Kidney (tissue), 14 donors: ENCODE measurements around the gene DGKI. TPM values are rescaled to one million over a fixed set of nuclear protein-coding genes. Genes with fewer than 3 reads are reported as not detected.

Experiments
- DNase-seq, 5 donors: peaks; one replicate each; pipeline ENCODE4 v3.0.0-alpha.2; 2013 to 2020
- FAIRE-seq: peaks from 2 replicates; lab custom pipeline; 2012; peaks lifted over from hg19 to GRCh38; lab: Jason Lieb, UNC
- H3K27ac ChIP-seq, 2 donors: one replicate each; pipeline ENCODE4 v1.7.0; 2013; ENCODE audit warnings: low read depth in 2 of 2, low read length in 2 of 2, inconsistent platforms in 1 of 2
- H3K27me3 ChIP-seq: one replicate; pipeline ENCODE4 v1.7.1; 2013; ENCODE audit warnings: low read length, inconsistent platforms; ENCODE audit not compliant: control insufficient read depth, insufficient read depth
- H3K36me3 ChIP-seq, 3 donors: one replicate each; pipeline versions ENCODE4 v1.7.0 to v1.7.1; 2013; ENCODE audit warnings: low read length in 3 of 3, control low read depth in 1 of 3, inconsistent platforms in 1 of 3; ENCODE audit not compliant: insufficient read depth in 3 of 3, control insufficient read depth in 2 of 3
- H3K4me1 ChIP-seq, 3 donors: one replicate each; pipeline versions ENCODE4 v1.7.0 to v1.7.1; 2013; ENCODE audit warnings: low read length in 3 of 3, inconsistent platforms in 1 of 3, low read depth in 1 of 3; ENCODE audit not compliant: control insufficient read depth in 2 of 3, insufficient read depth in 2 of 3
- H3K4me3 ChIP-seq, 3 donors: one replicate each; pipeline versions ENCODE4 v1.7.0 to v1.8.1; 2013; ENCODE audit warnings: low read length in 3 of 3, control low read depth in 1 of 3, inconsistent platforms in 1 of 3
- H3K9ac ChIP-seq, 3 donors: one replicate each; pipeline versions ENCODE4 v1.7.0 to v1.7.1; 2013; ENCODE audit warnings: low read length in 3 of 3, control low read depth in 1 of 3, inconsistent platforms in 1 of 3
- H3K9me3 ChIP-seq, 3 donors: one replicate each; pipeline versions ENCODE4 v1.7.0 to v1.7.1; 2013; ENCODE audit warnings: low read length in 3 of 3, control low read depth in 1 of 3, inconsistent platforms in 1 of 3; ENCODE audit not compliant: control insufficient read depth in 2 of 3, insufficient read depth in 1 of 3
- intact Hi-C: fragments of 100-400 bp; cut with DNase I; formaldehyde crosslinking; loops from one replicate; pipeline ENCODE4 v1.11.1; 2022
- polyA plus RNA-seq: library from polyadenylated mRNA; stranded (reverse); fragments of 350-450 nt; fragmentation: Illumina TruSeq; extraction: RNeasy Lipid Tissue Mini Kit (QIAGEN cat#74804); gene quantifications from one replicate; pipeline ENCODE4 v1.2.3, GENCODE V29; 2014; ENCODE audit warnings: low read depth, low replicate concordance; ENCODE audit not compliant: insufficient read depth
- total RNA-seq: library from RNA; stranded (reverse); fragmentation: NEBNext Ultra II Directional; extraction: Animal tissue kit (Norgen Biotek cat#: 25700); gene quantifications from one replicate; pipeline ENCODE4 v1.2.1, GENCODE V29; 2021
- TF ChIP-seq, protein P1 (sequence below): IDR thresholded peaks from 3 replicates; pipeline ENCODE4 v1.5.1; 2012; ENCODE audit warnings: mild to moderate bottlenecking, moderate library complexity, borderline replicate concordance; ENCODE audit not compliant: insufficient read depth; ENCODE audit errors: extremely low read depth
- donor health status: control.
- donor health status: control.
- donor health status: control.
- donor health status: control.
- donor health status: control.
- donor health status: DM: yes; HTN: yes; CAD: no.
- donor health status: Normal renal cell carcinoma (clear cell type).

Gene DGKI
- total and polyA plus RNA-seq, 2 donors from 2014 or later: 1.3 to 2.5 TPM

DNA sequence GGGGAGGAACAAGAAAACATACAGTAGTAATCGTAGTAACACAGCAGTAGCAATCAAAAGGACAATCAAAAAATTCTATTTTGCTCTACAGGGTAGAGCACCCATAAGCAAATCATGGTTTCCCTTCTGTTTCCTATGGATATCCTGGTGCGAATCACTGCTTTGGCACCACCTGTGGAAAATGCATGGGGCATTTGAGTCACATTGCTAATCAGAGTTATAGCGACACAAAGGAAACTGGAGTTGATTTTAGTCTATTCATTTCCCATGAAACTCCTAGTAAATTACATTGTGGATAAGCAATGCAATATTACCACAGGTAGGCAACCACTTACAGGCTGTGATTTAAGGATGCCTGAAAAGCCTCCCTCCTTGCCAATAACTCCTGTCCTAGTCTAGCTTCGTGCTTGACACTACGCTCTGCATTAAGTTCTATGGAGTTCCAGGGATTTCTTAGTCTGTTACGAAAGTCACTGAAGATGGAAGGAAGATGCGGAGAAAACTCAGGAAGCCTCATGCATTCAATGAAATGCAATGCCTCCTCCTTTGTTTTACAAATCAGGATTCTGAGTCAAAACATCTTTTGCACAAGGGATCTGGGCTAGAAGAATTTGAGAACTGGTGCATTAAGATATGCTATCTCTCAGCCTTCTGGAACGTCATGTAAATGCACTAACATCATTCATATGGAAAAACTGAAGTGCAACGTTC is 188.4 kb downstream of the DGKI start:
- H3K36me3 ChIP-seq: no peaks in the 10 kb centered on the region
- no peaks in the 10 kb centered on the region for H3K4me1 ChIP-seq
- H3K27me3 ChIP-seq: no peaks in the 10 kb centered on the region
- no peak overlapping the region for H3K4me3 ChIP-seq
- no peak overlapping the region for H3K9ac ChIP-seq
- DNase-seq (no peak), FAIRE-seq (no peak)
- TF ChIP-seq, protein P1, sequence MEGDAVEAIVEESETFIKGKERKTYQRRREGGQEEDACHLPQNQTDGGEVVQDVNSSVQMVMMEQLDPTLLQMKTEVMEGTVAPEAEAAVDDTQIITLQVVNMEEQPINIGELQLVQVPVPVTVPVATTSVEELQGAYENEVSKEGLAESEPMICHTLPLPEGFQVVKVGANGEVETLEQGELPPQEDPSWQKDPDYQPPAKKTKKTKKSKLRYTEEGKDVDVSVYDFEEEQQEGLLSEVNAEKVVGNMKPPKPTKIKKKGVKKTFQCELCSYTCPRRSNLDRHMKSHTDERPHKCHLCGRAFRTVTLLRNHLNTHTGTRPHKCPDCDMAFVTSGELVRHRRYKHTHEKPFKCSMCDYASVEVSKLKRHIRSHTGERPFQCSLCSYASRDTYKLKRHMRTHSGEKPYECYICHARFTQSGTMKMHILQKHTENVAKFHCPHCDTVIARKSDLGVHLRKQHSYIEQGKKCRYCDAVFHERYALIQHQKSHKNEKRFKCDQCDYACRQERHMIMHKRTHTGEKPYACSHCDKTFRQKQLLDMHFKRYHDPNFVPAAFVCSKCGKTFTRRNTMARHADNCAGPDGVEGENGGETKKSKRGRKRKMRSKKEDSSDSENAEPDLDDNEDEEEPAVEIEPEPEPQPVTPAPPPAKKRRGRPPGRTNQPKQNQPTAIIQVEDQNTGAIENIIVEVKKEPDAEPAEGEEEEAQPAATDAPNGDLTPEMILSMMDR: no peak
- H3K27ac ChIP-seq: no peak overlapping the region
- intact Hi-C loops: loop anchor here (5.0 kb wide), 1 partner anchor 239 kb away; no protein-coding TSS in a partner anchor
- no peaks in the 10 kb centered on the region for H3K9me3 ChIP-seq

DNA sequence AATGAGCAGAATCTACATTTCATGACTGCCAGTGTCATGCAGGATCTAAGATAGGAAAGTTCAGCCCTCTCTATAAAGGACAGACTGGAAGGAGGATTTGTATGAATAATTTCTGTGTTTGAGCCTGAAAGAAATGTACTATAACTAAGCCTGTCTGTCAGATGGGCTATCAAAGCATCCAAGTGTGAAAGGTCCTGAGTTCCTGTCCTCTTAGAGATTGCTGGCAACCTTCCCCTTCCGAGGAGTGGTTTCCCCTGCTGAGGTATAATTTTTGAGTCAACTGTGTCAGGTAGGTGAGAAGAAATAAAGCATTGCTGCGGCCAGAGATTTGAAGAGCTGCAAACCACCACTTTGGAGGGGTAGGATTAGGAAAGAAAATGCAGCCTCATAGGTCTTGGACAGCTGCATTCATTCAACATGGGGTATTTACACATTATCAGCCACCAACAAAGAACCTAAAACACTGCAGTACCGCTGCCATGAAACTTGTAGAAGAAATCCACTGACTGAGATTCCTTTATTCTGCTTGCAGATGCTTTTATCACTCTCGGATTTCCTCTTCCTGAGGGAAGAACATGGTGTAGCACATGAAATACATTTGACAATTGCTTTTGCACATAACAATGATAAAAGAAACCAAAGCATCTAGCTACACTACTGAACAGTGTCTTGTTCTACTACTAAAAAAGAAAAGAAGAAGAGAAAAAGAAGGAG is 189.1 kb downstream of the DGKI start:
- Histone ChIP-seq H3K4me1 (no peaks in the 10 kb centered on the region), H3K9me3 (no peaks in the 10 kb centered on the region), H3K36me3 (no peaks in the 10 kb centered on the region), H3K27me3 (no peaks in the 10 kb centered on the region), H3K4me3 (no peak overlapping the region), H3K9ac (no peak overlapping the region), H3K27ac (no peak overlapping the region)
- DNase-seq (no peak), FAIRE-seq (no peak)
- TF ChIP-seq, protein P1: no peak
- intact Hi-C loops: loop anchor here (5.0 kb wide), 1 partner anchor 240 kb away; no protein-coding TSS in a partner anchor

DNA sequence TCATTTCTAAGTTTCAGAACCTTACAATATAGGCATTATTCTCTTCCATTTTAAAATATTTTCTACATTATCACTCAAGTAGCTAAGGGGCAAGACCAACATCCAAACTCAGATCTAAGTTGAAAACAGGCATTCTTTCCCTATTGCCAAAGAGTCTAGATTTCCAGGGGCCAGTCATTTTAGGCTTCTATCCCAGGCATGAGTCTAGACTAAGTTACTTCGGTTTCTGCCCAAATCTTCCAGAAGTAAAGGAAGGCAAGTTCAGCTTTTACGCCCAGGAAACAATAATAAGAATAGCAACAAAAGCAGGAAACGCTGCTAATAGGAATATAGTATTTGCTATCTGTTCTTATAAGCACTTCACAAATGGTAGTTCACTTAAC is 189.9 kb downstream of the DGKI start:
- no peaks in the 10 kb centered on the region for H3K4me1 ChIP-seq
- H3K9me3 ChIP-seq: no peaks in the 10 kb centered on the region
- intact Hi-C loops: loop anchor here (5.0 kb wide), 1 partner anchor 240 kb away; no protein-coding TSS in a partner anchor
- H3K36me3 ChIP-seq: no peaks in the 10 kb centered on the region
- DNase-seq (no peak), FAIRE-seq (no peak)
- TF ChIP-seq, protein P1: no peak
- H3K27ac ChIP-seq: no peak overlapping the region
- H3K27me3 ChIP-seq: no peaks in the 10 kb centered on the region
- no peak overlapping the region for H3K4me3 ChIP-seq
- no peak overlapping the region for H3K9ac ChIP-seq
